GM12874 (cell line): Measurements from ENCODE around the gene SUV39H1.

Experiments
- CTCF ChIP-seq: IDR thresholded peaks from 2 replicates; pipeline ENCODE4 v1.5.1; 2011; ENCODE audit warnings: low read depth, mild to moderate bottlenecking, control low read depth, low read length, moderate library complexity; ENCODE audit not compliant: insufficient read depth

SUV39H1 gene

GRCh38 chrX:48696301-48696908, at the start of gene SUV39H1:
TSS of gene SUV39H1 (plus strand) at chrX:48696734. CDS start at chrX:48696785, 51 bp downstream.
- TF ChIP-seq CTCF = no peak

GRCh38 chrX:48648336-48648751, 48.2 kb upstream of the SUV39H1 start:
- no peak for TF ChIP-seq CTCF

GRCh38 chrX:48649102-48649501, 47.4 kb upstream of the SUV39H1 start:
- no peak for TF ChIP-seq CTCF

GRCh38 chrX:48663241-48663640, 33.3 kb upstream of the SUV39H1 start:
- no peak for TF ChIP-seq CTCF

- TF ChIP-seq CTCF = no peak
Observed at GRCh38 chrX:48664156-48664555, 32.4 kb upstream of the SUV39H1 start.

GRCh38 chrX:48665991-48666390, 30.5 kb upstream of the SUV39H1 start:
- TF ChIP-seq CTCF = no peak

GRCh38 chrX:48666649-48667048, 29.9 kb upstream of the SUV39H1 start:
- TF ChIP-seq CTCF = no peak
